Activated CD4-positive, CD25-positive, alpha-beta regulatory T cell treated with anti-CD3 and anti-CD28 coated beads, Interleukin-2, amount 50 U/mL, for 24 hours (primary cell): ENCODE results near the gene GNB1L.

Source experiments
- ATAC-seq, 2 donors: fragments of 150-1000 bp; cut with Tn5 transposase; one replicate each; pipeline ENCODE4 v1.10.0; 2021; ENCODE audit warnings: mild to moderate bottlenecking in 1 of 2, moderate library complexity in 1 of 2

The GNB1L gene

GRCh38 chr22:19772673-19773469 lies 81.8 kb downstream of the GNB1L start:
- ATAC-seq: no peak

- no peak for ATAC-seq
Measured at GRCh38 chr22:19772422-19772672, 82.3 kb downstream of the GNB1L start.

- no peak for ATAC-seq
Measured at GRCh38 chr22:19770349-19771220, 84.1 kb downstream of the GNB1L start.

- no peak for ATAC-seq
Measured at GRCh38 chr22:19769393-19769715, 85.3 kb downstream of the GNB1L start.

GRCh38 chr22:19767427-19768341 lies 87.0 kb downstream of the GNB1L start:
- ATAC-seq: peak in 1 of 2 donors; percentile 12

- peak; percentile 61 to 68 for ATAC-seq
Measured at GRCh38 chr22:19766511-19767426, 87.9 kb downstream of the GNB1L start.

GRCh38 chr22:19766240-19766510 lies 88.5 kb downstream of the GNB1L start:
- no peak for ATAC-seq

- peak; percentile 5 to 18 for ATAC-seq
Measured at GRCh38 chr22:19765477-19766239, 89.0 kb downstream of the GNB1L start.

GRCh38 chr22:19764636-19765476 lies 89.8 kb downstream of the GNB1L start:
- ATAC-seq: no peak

- ATAC-seq: no peak
Measured at GRCh38 chr22:19764299-19764593, 90.4 kb downstream of the GNB1L start.

- no peak for ATAC-seq
Measured at GRCh38 chr22:19763458-19764298, 91.0 kb downstream of the GNB1L start.

- no peak for ATAC-seq
Measured at GRCh38 chr22:19762568-19763457, 91.9 kb downstream of the GNB1L start.

- no peak for ATAC-seq
Measured at GRCh38 chr22:19761725-19762567, 92.7 kb downstream of the GNB1L start.

- no peak for ATAC-seq
Measured at GRCh38 chr22:19760951-19761724, 93.5 kb downstream of the GNB1L start.

GRCh38 chr22:19760058-19760950 lies 94.4 kb downstream of the GNB1L start, which contains the start of gene TBX1:
Gene TBX1 (plus strand): TSS chr22:19760778. CDS start chr22:19760844, 66 bp downstream.
- no peak for ATAC-seq
